HepG2 (cell line): ENCODE measurements around the gene BCL6B. TPM values are rescaled to one million over a fixed set of nuclear protein-coding genes. Genes with fewer than 3 reads are reported as not detected.

ENCODE experiments used
- ATAC-seq: fragments of 200-7000 bp; cut with Tn5 transposase; 3 replicates; pipeline ENCODE4 v1.9.1; 2020; ENCODE audit warnings: mild to moderate bottlenecking, moderate library complexity
- BruUV-seq: library from RNA; stranded (reverse); fragments of 400-500 nt; replicated peaks from 2 replicates; lab custom pipeline; 2021; lab: Mats Ljungman, UMichigan
- CTCF ChIA-PET: fragments of 300-600 bp; formaldehyde crosslinking; extraction: SDS; loops from one replicate; lab custom pipeline; 2021; ENCODE audit warnings: low total read pairs, inconsistent platforms, low intra/inter-chr PET ratio; lab: Yijun Ruan, JAX
- POLR2A ChIA-PET: fragments of 350-600 bp; sonication (Branson Sonifier 250); formaldehyde crosslinking; loops from one replicate; lab custom pipeline; 2020; ENCODE audit warnings: antibody characterized with exemption, inconsistent platforms; lab: Yijun Ruan, JAX
- DNase-seq: peaks from one replicate; pipeline ENCODE4 v3.0.0-alpha.2; 2015; ENCODE audit warnings: low spot score
- FAIRE-seq: peaks from 3 replicates; lab custom pipeline; 2011; peaks lifted over from hg19 to GRCh38; lab: Jason Lieb, UNC
- H2AFZ ChIP-seq: one replicate; pipeline ENCODE4 v1.6.1; 2011; ENCODE audit warnings: low read length, inconsistent platforms
- H3K27ac ChIP-seq: fragments of 300-600 bp; 3 replicates; pipeline ENCODE4 v1.8.0; 2011; ENCODE audit warnings: mixed run types, mild to moderate bottlenecking, mixed read lengths, low read length, inconsistent platforms; ENCODE audit not compliant: insufficient read depth; ENCODE audit errors: extremely low read length
- H3K27me3 ChIP-seq, 2 experiments: fragments of 200-600 bp in 1 of 2; 2 replicates in 1 of 2; 3 replicates in 1 of 2; pipeline versions ENCODE4 v1.6.0 to v1.8.0; 2011; ENCODE audit warnings: low read length in 2 of 2, mild to moderate bottlenecking in 2 of 2, moderate library complexity in 2 of 2, inconsistent platforms in 1 of 2; ENCODE audit not compliant: insufficient read depth in 2 of 2, control insufficient read depth in 1 of 2
- H3K36me3 ChIP-seq, 2 experiments: fragments of 200-600 bp in 1 of 2; replicated peaks in 1 of 2; 2 replicates in 1 of 2; 3 replicates in 1 of 2; pipeline versions ENCODE4 v1.5.1 to v1.8.0; 2011; ENCODE audit warnings: low read length in 2 of 2, inconsistent platforms in 1 of 2; ENCODE audit not compliant: insufficient read depth in 2 of 2, control insufficient read depth in 1 of 2
- H3K4me1 ChIP-seq: 2 replicates; pipeline ENCODE4 v1.5.1; 2012; ENCODE audit warnings: low read length, inconsistent platforms; ENCODE audit not compliant: insufficient read depth
- H3K4me2 ChIP-seq: 2 replicates; pipeline ENCODE4 v1.6.0; 2011; ENCODE audit warnings: low read depth, low read length, inconsistent platforms
- H3K4me3 ChIP-seq, 3 experiments: fragments of 200-600 bp in 1 of 3; sonication (generic), shearing (Covaris generic) in 1 of 3; replicated peaks in 1 of 3; 2 replicates each; pipeline ENCODE4 v1.5.1; 2011 to 2016; ENCODE audit warnings: low read length in 3 of 3, inconsistent platforms in 2 of 3, low read depth in 2 of 3, mild to moderate bottlenecking in 2 of 3, control low read depth in 1 of 3, mixed read lengths in 1 of 3; ENCODE audit not compliant: insufficient read depth in 1 of 3
- H3K79me2 ChIP-seq: one replicate; pipeline ENCODE4 v1.6.1; 2011; ENCODE audit warnings: low read length, inconsistent platforms; ENCODE audit not compliant: insufficient read depth
- H3K9ac ChIP-seq: 2 replicates; pipeline ENCODE4 v1.6.0; 2011; ENCODE audit warnings: mild to moderate bottlenecking, low read depth, low read length, inconsistent platforms; ENCODE audit not compliant: insufficient read depth
- H3K9me3 ChIP-seq: 2 replicates; pipeline ENCODE4 v1.5.1; 2012; ENCODE audit warnings: mild to moderate bottlenecking, low read length
- H4K20me1 ChIP-seq: 2 replicates; pipeline ENCODE4 v1.6.0; 2011; ENCODE audit warnings: inconsistent platforms, mild to moderate bottlenecking, low read length, moderate library complexity; ENCODE audit not compliant: insufficient read depth
- ATF2 ChIP-seq: sonication (generic); formaldehyde crosslinking; IDR thresholded peaks from 2 replicates; pipeline ENCODE4 v1.4.0; 2020; ENCODE audit warnings: missing genetic modification reagents
- HDAC1 ChIP-seq: sonication (generic); formaldehyde crosslinking; IDR thresholded peaks from 2 replicates; pipeline ENCODE4 v1.5.1; 2020; ENCODE audit warnings: mild to moderate bottlenecking, missing genetic modification reagents
- HMGA1 ChIP-seq: sonication (generic); formaldehyde crosslinking; conservative IDR thresholded peaks from 2 replicates; pipeline ENCODE4 v1.4.0; 2020; ENCODE audit warnings: missing genetic modification reagents
- KDM5B ChIP-seq: sonication (generic); formaldehyde crosslinking; IDR thresholded peaks from 2 replicates; pipeline ENCODE4 v1.4.0; 2020; ENCODE audit warnings: missing genetic modification reagents, mild to moderate bottlenecking, borderline replicate concordance
- MAFF ChIP-seq: IDR thresholded peaks from 2 replicates; pipeline ENCODE4 v1.6.1; 2011; ENCODE audit warnings: low read depth, low read length, improper control_type of control experiment
- NR2F1 ChIP-seq, 2 experiments: fragments of 450-650 bp in 1 of 2; formaldehyde crosslinking in 1 of 2; IDR thresholded peaks; 2 replicates each; pipeline versions ENCODE4 v1.5.0 to v1.6.1; 2016 to 2020; ENCODE audit warnings: mild to moderate bottlenecking in 1 of 2, missing compliant biosample characterization in 1 of 2, missing genetic modification reagents in 1 of 2, moderate library complexity in 1 of 2
- RBFOX2 ChIP-seq: fragments of 200-400 bp; formaldehyde crosslinking; IDR thresholded peaks from 2 replicates; pipeline ENCODE4 v1.6.1; 2017; ENCODE audit warnings: low read depth, mild to moderate bottlenecking, low read length
- SOX6 ChIP-seq, 2 experiments: fragments of 450-650 bp in 1 of 2; sonication (generic) in 1 of 2; formaldehyde crosslinking in 1 of 2; IDR thresholded peaks; 2 replicates each; pipeline versions ENCODE4 v1.4.0 to v1.6.1; 2017 to 2020; ENCODE audit warnings: antibody characterized with exemption in 1 of 2, mild to moderate bottlenecking in 1 of 2, missing genetic modification reagents in 1 of 2
- STAT5B ChIP-seq: sonication (generic); formaldehyde crosslinking; IDR thresholded peaks from 2 replicates; pipeline ENCODE4 v1.4.0; 2020; ENCODE audit warnings: missing genetic modification reagents
- STAT6 ChIP-seq: sonication (generic); formaldehyde crosslinking; IDR thresholded peaks from 2 replicates; pipeline ENCODE4 v1.4.0; 2020; ENCODE audit warnings: missing genetic modification reagents, mild to moderate bottlenecking, borderline replicate concordance
- ZNF564 ChIP-seq: sonication (generic); formaldehyde crosslinking; IDR thresholded peaks from 2 replicates; pipeline ENCODE4 v1.8.1; 2023; ENCODE audit warnings: mild to moderate bottlenecking, missing genetic modification reagents
- ZNF567 ChIP-seq: sonication (generic); formaldehyde crosslinking; IDR thresholded peaks from 2 replicates; pipeline ENCODE4 v1.8.1; 2023; ENCODE audit warnings: mild to moderate bottlenecking, missing genetic modification reagents, borderline replicate concordance
- ZNF792 ChIP-seq: IDR thresholded peaks from 2 replicates; pipeline ENCODE4 v1.6.1; 2016
- WGBS: methylation state at CpG from one replicate; pipeline ENCODE4 v1.1.6; 2017; ENCODE audit warnings: low lambda C conversion rate; 5-methylcytosine and 5-hydroxymethylcytosine counted together
- in situ Hi-C: cut with HindIII; loops from 2 replicates; pipeline ENCODE4 v1.10.0; 2017; ENCODE audit warnings: low pct_unique_long_range_greater_than_20kb; ENCODE audit not compliant: extremely low pct_ligation_motif_present
- intact Hi-C: fragments of 100-400 bp; cut with micrococcal nuclease; formaldehyde crosslinking; loops from one replicate; pipeline ENCODE4 v1.10.0; 2022; ENCODE audit not compliant: unreplicated experiment
- polyA plus RNA-seq, 8 experiments: library from polyadenylated mRNA; depleted of rRNA in 3 of 8; stranded (reverse) in 7 of 8; unstranded in 1 of 8; fragments of >200 nt; fragmentation: Illumina TruSeq in 4 of 8; extraction: Trizol in 4 of 8; gene quantifications; 2 replicates each; pipeline versions ENCODE4 v1.2.1 to v1.2.3, GENCODE V29; 2011 to 2016; ENCODE audit warnings: low read depth in 4 of 8, missing spikeins in 1 of 8, mixed read lengths in 1 of 8; ENCODE audit not compliant: insufficient read depth in 1 of 8
- total RNA-seq, 5 experiments: library from RNA; depleted of rRNA; stranded (reverse); fragments of >200 nt; fragmentation: Illumina TruSeq; extraction: Trizol; gene quantifications; 2 replicates each; pipeline ENCODE4 v1.2.3, GENCODE V29; 2016; ENCODE audit warnings: low read depth in 1 of 5
- TF ChIP-seq, protein P1 (sequence below): sonication (generic); formaldehyde crosslinking; IDR thresholded peaks from 2 replicates; pipeline ENCODE4 v1.8.0; 2022; ENCODE audit warnings: missing genetic modification reagents, mild to moderate bottlenecking, moderate library complexity, borderline replicate concordance
- TF ChIP-seq, protein P2 (sequence below): sonication (generic); formaldehyde crosslinking; IDR thresholded peaks from 2 replicates; pipeline ENCODE4; 2020; ENCODE audit warnings: missing genetic modification reagents, mild to moderate bottlenecking, borderline replicate concordance

Gene BCL6B
- total and polyA plus RNA-seq, 2 of the 13 experiments (the other 11 are each of a cell fraction or from before 2014, with no cell fraction given), result not detected

DNA sequence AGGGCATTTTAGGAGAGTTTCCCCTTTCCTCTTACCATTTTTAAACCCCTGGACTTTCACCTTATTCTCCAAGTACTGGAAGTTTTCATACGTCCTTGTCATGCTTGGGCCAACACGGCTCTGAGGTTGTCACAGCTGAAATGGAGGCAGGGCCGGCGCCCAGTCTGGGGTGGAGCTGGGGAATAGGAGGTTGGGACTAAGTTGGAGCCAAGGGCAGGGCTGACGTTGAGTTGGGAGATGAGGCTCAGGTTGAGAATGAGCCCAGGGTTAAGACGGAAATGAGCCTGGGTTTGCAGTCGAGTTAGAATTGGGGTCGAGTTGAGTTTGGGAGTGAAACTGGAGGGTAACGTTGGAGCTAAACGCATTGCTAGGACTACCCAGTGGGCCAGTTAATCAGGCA, 55.9 kb downstream of the BCL6B start:
- Histone ChIP-seq H3K4me3 (no peak overlapping the region), H3K4me1 (peaks cover 3% of the 10 kb centered on the region; the same call in 1 of the 2 replicates), H2AFZ (no peak overlapping the region), H3K4me2 (no peak overlapping the region), H4K20me1 (no peaks in the 10 kb centered on the region), H3K27me3 (peaks cover 0 to 2% of the 10 kb centered on the region in 2 experiments; a peak in 3 of 5 replicates), H3K27ac (no peak overlapping the region), H3K9ac (no peak overlapping the region), H3K9me3 (no peaks in the 10 kb centered on the region), H3K79me2 (no peaks in the 10 kb centered on the region), H3K36me3 (no peaks in the 10 kb centered on the region)
- ChIA-PET CTCF (no interaction called here), POLR2A (interaction anchor here (1.4 to 1.7 kb wide), 3 partner anchors 9 to 36 kb away, joined by 3 to 5 read pairs (median 3); partner anchors contain the start of gene ASGR2)
- in situ Hi-C loops (no loop called here), intact Hi-C loops (no loop called here)
- no TSS peak for BruUV-seq
- no peak for TF ChIP-seq SOX6 (IDR thresholded peaks at IDR 0.05)
- no peak for TF ChIP-seq SOX6 (CRISPR knock-in tag; IDR thresholded peaks at IDR 0.05)
- no peak for TF ChIP-seq ZNF567 (CRISPR knock-in tag)
- no peak for TF ChIP-seq ZNF564 (CRISPR knock-in tag)
- no peak for TF ChIP-seq NR2F1 (CRISPR knock-in tag; IDR thresholded peaks at IDR 0.05)
- TF ChIP-seq, protein P1, sequence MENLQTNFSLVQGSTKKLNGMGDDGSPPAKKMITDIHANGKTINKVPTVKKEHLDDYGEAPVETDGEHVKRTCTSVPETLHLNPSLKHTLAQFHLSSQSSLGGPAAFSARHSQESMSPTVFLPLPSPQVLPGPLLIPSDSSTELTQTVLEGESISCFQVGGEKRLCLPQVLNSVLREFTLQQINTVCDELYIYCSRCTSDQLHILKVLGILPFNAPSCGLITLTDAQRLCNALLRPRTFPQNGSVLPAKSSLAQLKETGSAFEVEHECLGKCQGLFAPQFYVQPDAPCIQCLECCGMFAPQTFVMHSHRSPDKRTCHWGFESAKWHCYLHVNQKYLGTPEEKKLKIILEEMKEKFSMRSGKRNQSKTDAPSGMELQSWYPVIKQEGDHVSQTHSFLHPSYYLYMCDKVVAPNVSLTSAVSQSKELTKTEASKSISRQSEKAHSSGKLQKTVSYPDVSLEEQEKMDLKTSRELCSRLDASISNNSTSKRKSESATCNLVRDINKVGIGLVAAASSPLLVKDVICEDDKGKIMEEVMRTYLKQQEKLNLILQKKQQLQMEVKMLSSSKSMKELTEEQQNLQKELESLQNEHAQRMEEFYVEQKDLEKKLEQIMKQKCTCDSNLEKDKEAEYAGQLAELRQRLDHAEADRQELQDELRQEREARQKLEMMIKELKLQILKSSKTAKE (CRISPR knock-in tag), result no peak
- TF ChIP-seq STAT5B (CRISPR knock-in tag), result no peak
- no peak for TF ChIP-seq KDM5B (CRISPR knock-in tag)
- no peak for TF ChIP-seq HMGA1 (CRISPR knock-in tag)
- no peak for TF ChIP-seq HDAC1 (CRISPR knock-in tag)
- no peak for TF ChIP-seq ATF2 (CRISPR knock-in tag)
- TF ChIP-seq RBFOX2, result no peak
- no peak for TF ChIP-seq MAFF
- TF ChIP-seq ZNF792 (CRISPR knock-in tag), result no peak
- TF ChIP-seq STAT6 (CRISPR knock-in tag), result no peak
- TF ChIP-seq, protein P2, sequence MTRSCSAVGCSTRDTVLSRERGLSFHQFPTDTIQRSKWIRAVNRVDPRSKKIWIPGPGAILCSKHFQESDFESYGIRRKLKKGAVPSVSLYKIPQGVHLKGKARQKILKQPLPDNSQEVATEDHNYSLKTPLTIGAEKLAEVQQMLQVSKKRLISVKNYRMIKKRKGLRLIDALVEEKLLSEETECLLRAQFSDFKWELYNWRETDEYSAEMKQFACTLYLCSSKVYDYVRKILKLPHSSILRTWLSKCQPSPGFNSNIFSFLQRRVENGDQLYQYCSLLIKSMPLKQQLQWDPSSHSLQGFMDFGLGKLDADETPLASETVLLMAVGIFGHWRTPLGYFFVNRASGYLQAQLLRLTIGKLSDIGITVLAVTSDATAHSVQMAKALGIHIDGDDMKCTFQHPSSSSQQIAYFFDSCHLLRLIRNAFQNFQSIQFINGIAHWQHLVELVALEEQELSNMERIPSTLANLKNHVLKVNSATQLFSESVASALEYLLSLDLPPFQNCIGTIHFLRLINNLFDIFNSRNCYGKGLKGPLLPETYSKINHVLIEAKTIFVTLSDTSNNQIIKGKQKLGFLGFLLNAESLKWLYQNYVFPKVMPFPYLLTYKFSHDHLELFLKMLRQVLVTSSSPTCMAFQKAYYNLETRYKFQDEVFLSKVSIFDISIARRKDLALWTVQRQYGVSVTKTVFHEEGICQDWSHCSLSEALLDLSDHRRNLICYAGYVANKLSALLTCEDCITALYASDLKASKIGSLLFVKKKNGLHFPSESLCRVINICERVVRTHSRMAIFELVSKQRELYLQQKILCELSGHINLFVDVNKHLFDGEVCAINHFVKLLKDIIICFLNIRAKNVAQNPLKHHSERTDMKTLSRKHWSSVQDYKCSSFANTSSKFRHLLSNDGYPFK (CRISPR knock-in tag), result no peak
- FAIRE-seq (no peak), ATAC-seq (peak; percentile 28; the same call in 2 of the 3 replicates), DNase-seq (no peak)
- 55% methylated on average over 10 of the region's 10 CpGs for WGBS
